Sigmoid colon (tissue), 7 donors: ENCODE measurements around the gene CACNA1D. TPM values are rescaled to one million over a fixed set of nuclear protein-coding genes. Genes with fewer than 3 reads are reported as not detected.

Experiments
- DNase-seq: peaks from one replicate; pipeline ENCODE4 v3.0.0-alpha.2; 2019
- H3K27ac ChIP-seq, 4 donors: fragments of 200-600 bp; sonication (generic); one replicate each; pipeline ENCODE4 v1.5.1; 2016 to 2019; ENCODE audit warnings: mild to moderate bottlenecking in 1 of 4
- H3K27me3 ChIP-seq, 3 donors: fragments of 200-600 bp; sonication (generic); one replicate each; pipeline ENCODE4 v1.5.1; 2019; ENCODE audit warnings: mild to moderate bottlenecking in 1 of 3
- H3K36me3 ChIP-seq, 4 donors: fragments of 200-600 bp; sonication (generic); one replicate each; pipeline ENCODE4 v1.5.1; 2016 to 2019
- H3K4me1 ChIP-seq, 4 donors: fragments of 200-600 bp; sonication (generic); one replicate each; pipeline ENCODE4 v1.5.1; 2017 to 2019
- H3K4me3 ChIP-seq, 4 donors: fragments of 200-600 bp; sonication (generic); one replicate each; pipeline ENCODE4 v1.5.1; 2017 to 2019; ENCODE audit warnings: mild to moderate bottlenecking in 2 of 4, moderate library complexity in 1 of 4
- H3K9me3 ChIP-seq, 4 donors: fragments of 200-600 bp in 3 of 4; sonication (generic) in 3 of 4; one replicate each; pipeline versions ENCODE4 v1.5.1 to v1.6.1; 2013 to 2019
- CTCF ChIP-seq, 4 experiments: fragments of 450-650 bp in 3 of 4; fragments of 200-600 bp in 1 of 4; IDR thresholded peaks; one replicate each; pipeline ENCODE4 v1.5.1; 2016 to 2019; ENCODE audit warnings: antibody characterized with exemption in 4 of 4, mild to moderate bottlenecking in 3 of 4, moderate library complexity in 2 of 4
- EP300 ChIP-seq, 4 donors: sonication (generic); formaldehyde crosslinking; IDR thresholded peaks; one replicate each; pipeline ENCODE4 v1.6.1; 2017; ENCODE audit warnings: antibody characterized with exemption in 4 of 4
- POLR2A ChIP-seq, 2 donors: fragments of 450-650 bp; IDR thresholded peaks; one replicate each; pipeline ENCODE4 v1.6.1; 2016; ENCODE audit warnings: antibody characterized with exemption in 2 of 2, mild to moderate bottlenecking in 2 of 2, moderate library complexity in 2 of 2
- POLR2AphosphoS5 ChIP-seq, 4 donors: sonication (generic); formaldehyde crosslinking; IDR thresholded peaks; one replicate each; pipeline ENCODE4 v1.6.1; 2017; ENCODE audit warnings: antibody characterized with exemption in 4 of 4
- WGBS, 2 donors: extraction: QIAGEN DNeasy Blood & Tissue Kit; methylation state at CpG; one replicate each; pipeline ENCODE4 v1.1.7; 2013; 5-methylcytosine and 5-hydroxymethylcytosine counted together
- intact Hi-C: fragments of 100-400 bp; cut with DNase I; formaldehyde crosslinking; loops from one replicate; pipeline ENCODE4 v1.15.1; 2023
- polyA plus RNA-seq, 3 donors: library from polyadenylated mRNA; stranded (reverse); fragments of 200-250 nt; gene quantifications; one replicate each; pipeline ENCODE4 v1.2.3, GENCODE V29; 2013
- total RNA-seq, 4 donors: library from RNA; depleted of rRNA; stranded (reverse); fragments of >200 nt; gene quantifications; one replicate each; pipeline ENCODE4 v1.1.0, GENCODE V29; 2016
- donor health status: healthy with polysubstance abuse.
- donor health status: Bipolar disorder and iron deficiency.
- donor health status: healthy.

The CACNA1D gene
- total and polyA plus RNA-seq, 7 donors: 1.2 to 9.7 (median 4.8) TPM

GRCh38 chr3:53493595-53493962 lies 832 bp upstream of the CACNA1D start:
- peak overlapping the region in 3 of 4 donors; percentile 53 to 65 (median 60) for H3K27ac ChIP-seq
- TF ChIP-seq POLR2AphosphoS5 (IDR thresholded peaks at IDR 0.05) (no peak), POLR2A (IDR thresholded peaks at IDR 0.05) (no peak), EP300 (IDR thresholded peaks at IDR 0.05) (no peak), CTCF (IDR thresholded peaks at IDR 0.05) (no peak)
- intact Hi-C loops: loop anchor here (5.0 to 10.0 kb wide), 2 partner anchors 214 to 391 kb away; partner anchors contain the start of gene ACTR8

GRCh38 chr3:53495146-53495519 lies 722 bp downstream of the CACNA1D start:
- Histone ChIP-seq H3K4me3 (peak overlapping the region; percentile 34 to 60 (median 49)), H3K9me3 (no peaks in the 10 kb centered on the region), H3K36me3 (no peaks in the 10 kb centered on the region), H3K4me1 (peaks cover 0 to 55% (median 50%) of the 10 kb centered on the region in 4 donors), H3K27me3 (peaks cover 0 to 12% (median 0%) of the 10 kb centered on the region in 3 donors), H3K27ac (peak overlapping the region in 2 of 4 donors; percentile 35 to 66)
- DNase-seq: no peak
- TF ChIP-seq CTCF (IDR thresholded peaks at IDR 0.05) (no peak), POLR2AphosphoS5 (IDR thresholded peaks at IDR 0.05) (no peak), POLR2A (IDR thresholded peaks at IDR 0.05) (no peak), EP300 (IDR thresholded peaks at IDR 0.05) (no peak)
- 1 to 2% methylated on average over 27 of the region's 27 CpGs for WGBS, 2 donors
- intact Hi-C loops: loop anchor here (10.0 kb wide), 1 partner anchor 390 kb away; the partner anchor contains the start of gene ACTR8

More at GRCh38 chr3:53493595-53493962, 832 bp upstream of the CACNA1D start:
- Histone ChIP-seq H3K36me3 (no peaks in the 10 kb centered on the region), H3K4me1 (peaks cover 0 to 46% (median 43%) of the 10 kb centered on the region in 4 donors), H3K27me3 (peaks cover 0 to 12% (median 0%) of the 10 kb centered on the region in 3 donors), H3K4me3 (peak overlapping the region; percentile 47 to 64 (median 60)), H3K9me3 (no peaks in the 10 kb centered on the region)
- WGBS, 2 donors: 7 to 12% methylated on average over 13 of the region's 13 CpGs
- no peak for DNase-seq

GRCh38 chr3:53495520-53496391 lies 1.3 kb downstream of the CACNA1D start:
- Histone ChIP-seq H3K4me3 (peak overlapping the region; percentile 34 to 60 (median 49)), H3K9me3 (no peaks in the 10 kb centered on the region), H3K36me3 (no peaks in the 10 kb centered on the region), H3K27me3 (peaks cover 0 to 12% (median 0%) of the 10 kb centered on the region in 3 donors), H3K27ac (peak overlapping the region in 2 of 4 donors; percentile 35 to 66), H3K4me1 (peaks cover 0 to 56% (median 51%) of the 10 kb centered on the region in 4 donors)
- intact Hi-C loops: loop anchor here (2.0 to 10.0 kb wide), 2 partner anchors 29 to 389 kb away; partner anchors contain the start of gene ACTR8
- TF ChIP-seq EP300 (IDR thresholded peaks at IDR 0.05) (no peak), CTCF (IDR thresholded peaks at IDR 0.05) (no peak), POLR2A (IDR thresholded peaks at IDR 0.05) (no peak), POLR2AphosphoS5 (IDR thresholded peaks at IDR 0.05) (no peak)
- DNase-seq: peak; percentile 70
- 11 to 12% methylated on average over 57 of the region's 57 CpGs for WGBS, 2 donors

GRCh38 chr3:53496392-53496670 lies 1.9 kb downstream of the CACNA1D start:
- H3K4me1 ChIP-seq: peaks cover 0 to 61% (median 52%) of the 10 kb centered on the region in 4 donors
- no peak for DNase-seq
- H3K36me3 ChIP-seq: no peaks in the 10 kb centered on the region
- WGBS, 2 donors: 58 to 83% methylated on average over 2 of the region's 2 CpGs
- TF ChIP-seq CTCF (IDR thresholded peaks at IDR 0.05) (no peak), EP300 (IDR thresholded peaks at IDR 0.05) (no peak), POLR2A (IDR thresholded peaks at IDR 0.05) (no peak), POLR2AphosphoS5 (IDR thresholded peaks at IDR 0.05) (no peak)
- no peaks in the 10 kb centered on the region for H3K9me3 ChIP-seq
- H3K27me3 ChIP-seq: peaks cover 0 to 12% (median 0%) of the 10 kb centered on the region in 3 donors
- H3K4me3 ChIP-seq: no peak overlapping the region
- intact Hi-C loops: loop anchor here (2.0 to 10.0 kb wide), 2 partner anchors 28 to 388 kb away; partner anchors contain the start of gene ACTR8
- H3K27ac ChIP-seq: peak overlapping the region in 1 of 4 donors; percentile 66
